Natural killer cell (primary cell): ENCODE results near the gene RPL15. TPM values are rescaled to one million over a fixed set of nuclear protein-coding genes. Genes with fewer than 3 reads are reported as not detected.

ENCODE experiments used
- ATAC-seq, 3 donors: fragments of 150-1000 bp in 2 of 3; fragments of 200-7000 bp in 1 of 3; cut with Tn5 transposase; 1 replicate in 1 of 3; 2 replicates in 2 of 3; pipeline ENCODE4 v1.10.0; 2021; ENCODE audit warnings: mild to moderate bottlenecking in 2 of 3, moderate library complexity in 2 of 3
- DNase-seq, 2 donors: peaks; one replicate each; pipeline versions ENCODE4 v3.0.0 to v3.0.0-alpha.2; 2013 to 2021; ENCODE audit warnings: mixed read lengths in 1 of 2
- H3K27ac ChIP-seq: one replicate; pipeline ENCODE4 v1.5.1; 2013; ENCODE audit warnings: mild to moderate bottlenecking, low read length
- H3K27me3 ChIP-seq: one replicate; pipeline ENCODE4 v1.6.1; 2013; ENCODE audit warnings: low read length; ENCODE audit not compliant: control insufficient read depth, insufficient read depth
- H3K36me3 ChIP-seq: one replicate; pipeline ENCODE4 v1.6.1; 2013; ENCODE audit warnings: low read length; ENCODE audit not compliant: control insufficient read depth, insufficient read depth
- H3K4me1 ChIP-seq: one replicate; pipeline ENCODE4 v1.6.1; 2013; ENCODE audit warnings: low read length; ENCODE audit not compliant: control insufficient read depth, insufficient read depth
- H3K4me3 ChIP-seq: one replicate; pipeline ENCODE4 v1.5.1; 2013; ENCODE audit warnings: low read length
- H3K9me3 ChIP-seq: one replicate; pipeline ENCODE4 v1.6.1; 2013; ENCODE audit warnings: low read length; ENCODE audit not compliant: control insufficient read depth, insufficient read depth
- H3K27ac Mint-ChIP-seq, 2 donors: one replicate each; pipeline ENCODE4 v1.8.0; 2022; ENCODE audit warnings: mild to moderate bottlenecking in 2 of 2, mixed read lengths in 2 of 2, moderate library complexity in 1 of 2
- H3K27me3 Mint-ChIP-seq, 2 donors: one replicate each; pipeline ENCODE4 v1.8.0; 2022; ENCODE audit warnings: low read depth in 2 of 2, mixed read lengths in 2 of 2
- H3K36me3 Mint-ChIP-seq: one replicate; pipeline ENCODE4 v1.8.0; 2022; ENCODE audit warnings: mixed read lengths
- H3K4me1 Mint-ChIP-seq, 2 donors: one replicate each; pipeline ENCODE4 v1.8.0; 2022; ENCODE audit warnings: mixed read lengths in 2 of 2
- H3K4me3 Mint-ChIP-seq: one replicate; pipeline ENCODE4 v1.8.0; 2022; ENCODE audit warnings: mild to moderate bottlenecking, moderate library complexity, mixed read lengths
- H3K9me3 Mint-ChIP-seq, 2 donors: one replicate each; pipeline ENCODE4 v1.8.0; 2022; ENCODE audit warnings: mixed read lengths in 2 of 2
- CTCF ChIP-seq: fragments of 200-600 bp; IDR thresholded peaks from one replicate; pipeline ENCODE4 v1.8.0; 2022; ENCODE audit warnings: antibody characterized with exemption
- WGBS: methylation state at CpG from one replicate; pipeline ENCODE4 v1.1.7; 2013; ENCODE audit warnings: missing lambda C conversion rate; ENCODE audit not compliant: insufficient coverage; 5-methylcytosine and 5-hydroxymethylcytosine counted together
- intact Hi-C: fragments of 100-400 bp; cut with micrococcal nuclease; formaldehyde crosslinking; loops from one replicate; pipeline ENCODE4 v1.14.2; 2022
- total RNA-seq, 4 donors: library from RNA; stranded (reverse); fragments of 120-200 nt in 1 of 4; gene quantifications; one replicate each; pipeline versions ENCODE4 v1.2.3 to v1.2.4, GENCODE V29; 2013 to 2022

Gene RPL15
- total RNA-seq, 3 donors from 2014 or later (not counting 1 experiment from before 2014, with no cell fraction given) = 1,116 to 1,338 (median 1,291) TPM

GRCh38 chr3:23926246-23926645 lies 9.3 kb downstream of the RPL15 start:
- H3K4me3 Mint-ChIP-seq = no peak overlapping the region
- H3K4me3 ChIP-seq = no peak overlapping the region
- intact Hi-C loops = no loop called here
- no peak overlapping the region for H3K27ac Mint-ChIP-seq
- no peak for TF ChIP-seq CTCF
- H3K36me3 Mint-ChIP-seq = no peaks in the 10 kb centered on the region
- ATAC-seq (no peak), DNase-seq (no peak)
- no peaks in the 10 kb centered on the region for H3K27me3 Mint-ChIP-seq
- no peaks in the 10 kb centered on the region for H3K27me3 ChIP-seq
- no peaks in the 10 kb centered on the region for H3K4me1 ChIP-seq
- no peaks in the 10 kb centered on the region for H3K9me3 ChIP-seq
- H3K36me3 ChIP-seq = peaks cover 3% of the 10 kb centered on the region
- H3K4me1 Mint-ChIP-seq = peaks cover under 1 to 1% of the 10 kb centered on the region in 2 donors
- WGBS = 84% methylated on average over 6 of the region's 7 CpGs
- no peak overlapping the region for H3K27ac ChIP-seq
- no peaks in the 10 kb centered on the region for H3K9me3 Mint-ChIP-seq

- no peak for TF ChIP-seq CTCF
- Histone ChIP-seq H3K36me3 (peaks cover 3% of the 10 kb centered on the region), H3K4me1 (no peaks in the 10 kb centered on the region), H3K27me3 (no peaks in the 10 kb centered on the region), H3K9me3 (no peaks in the 10 kb centered on the region), H3K4me3 (no peak overlapping the region), H3K27ac (no peak overlapping the region)
- no peaks in the 10 kb centered on the region for H3K36me3 Mint-ChIP-seq
- no peaks in the 10 kb centered on the region for H3K27me3 Mint-ChIP-seq
- H3K4me1 Mint-ChIP-seq = peaks cover 0 to 5% of the 10 kb centered on the region in 2 donors
- no peak for DNase-seq
- H3K4me3 Mint-ChIP-seq = no peak overlapping the region
- no peak for ATAC-seq
- 96% methylated on average over 2 of the region's 3 CpGs for WGBS
- intact Hi-C loops = no loop called here
- H3K9me3 Mint-ChIP-seq = no peaks in the 10 kb centered on the region
- H3K27ac Mint-ChIP-seq = no peak overlapping the region
These were observed 9.8 kb downstream of the RPL15 start for GRCh38 chr3:23926736-23927135.

- no peaks in the 10 kb centered on the region for H3K4me1 ChIP-seq
- 33% methylated on average over 8 of the region's 8 CpGs for WGBS
- H3K27me3 ChIP-seq = no peaks in the 10 kb centered on the region
- no peak overlapping the region for H3K4me3 ChIP-seq
- Mint-ChIP-seq H3K27ac (no peak overlapping the region), H3K9me3 (no peaks in the 10 kb centered on the region), H3K36me3 (no peaks in the 10 kb centered on the region), H3K4me3 (no peak overlapping the region), H3K27me3 (no peaks in the 10 kb centered on the region), H3K4me1 (peaks cover 0 to 5% of the 10 kb centered on the region in 2 donors)
- intact Hi-C loops = no loop called here
- no peak overlapping the region for H3K27ac ChIP-seq
- H3K36me3 ChIP-seq = no peaks in the 10 kb centered on the region
- H3K9me3 ChIP-seq = no peaks in the 10 kb centered on the region
- ATAC-seq (no peak), DNase-seq (no peak)
- TF ChIP-seq CTCF = no peak
These were observed 11.6 kb downstream of the RPL15 start for GRCh38 chr3:23928524-23928923.

GRCh38 chr3:23931597-23931996 lies 14.7 kb downstream of the RPL15 start:
- Histone ChIP-seq H3K36me3 (no peaks in the 10 kb centered on the region), H3K9me3 (no peaks in the 10 kb centered on the region), H3K27me3 (no peaks in the 10 kb centered on the region), H3K4me3 (no peak overlapping the region), H3K27ac (no peak overlapping the region), H3K4me1 (no peaks in the 10 kb centered on the region)
- intact Hi-C loops = no loop called here
- Mint-ChIP-seq H3K4me3 (no peak overlapping the region), H3K9me3 (no peaks in the 10 kb centered on the region), H3K27ac (no peak overlapping the region), H3K36me3 (no peaks in the 10 kb centered on the region), H3K4me1 (peaks cover 0 to 5% of the 10 kb centered on the region in 2 donors), H3K27me3 (peaks cover 0 to 1% of the 10 kb centered on the region in 2 donors)
- no peak for DNase-seq
- WGBS = 49% methylated on average over 3 of the region's 3 CpGs
- ATAC-seq = no peak
- TF ChIP-seq CTCF = no peak
